ENCODE results near the gene GRAMD4.

GRAMD4 gene

DNA sequence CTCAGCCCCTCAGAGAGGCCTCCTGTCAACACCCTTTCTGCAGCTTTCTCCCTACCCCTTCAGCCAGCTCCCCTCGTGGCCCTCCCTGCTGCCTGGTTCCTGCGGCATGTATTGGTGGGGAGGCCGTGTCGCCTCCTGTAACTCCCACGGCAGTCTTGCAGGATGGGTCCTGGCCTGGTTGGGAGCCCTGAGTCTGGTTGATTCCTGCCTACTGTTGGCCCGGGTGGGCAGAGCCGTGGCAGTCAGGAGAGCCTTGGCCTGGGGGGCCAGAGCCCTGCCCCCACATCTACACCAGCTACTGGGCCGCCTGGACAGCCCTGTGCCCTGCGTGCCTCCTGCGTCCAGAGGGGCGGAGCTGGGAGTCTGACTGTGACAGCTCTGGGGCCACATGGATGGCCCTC, 30.3 kb upstream of the GRAMD4 start:
- TF ChIP-seq, protein P1, sequence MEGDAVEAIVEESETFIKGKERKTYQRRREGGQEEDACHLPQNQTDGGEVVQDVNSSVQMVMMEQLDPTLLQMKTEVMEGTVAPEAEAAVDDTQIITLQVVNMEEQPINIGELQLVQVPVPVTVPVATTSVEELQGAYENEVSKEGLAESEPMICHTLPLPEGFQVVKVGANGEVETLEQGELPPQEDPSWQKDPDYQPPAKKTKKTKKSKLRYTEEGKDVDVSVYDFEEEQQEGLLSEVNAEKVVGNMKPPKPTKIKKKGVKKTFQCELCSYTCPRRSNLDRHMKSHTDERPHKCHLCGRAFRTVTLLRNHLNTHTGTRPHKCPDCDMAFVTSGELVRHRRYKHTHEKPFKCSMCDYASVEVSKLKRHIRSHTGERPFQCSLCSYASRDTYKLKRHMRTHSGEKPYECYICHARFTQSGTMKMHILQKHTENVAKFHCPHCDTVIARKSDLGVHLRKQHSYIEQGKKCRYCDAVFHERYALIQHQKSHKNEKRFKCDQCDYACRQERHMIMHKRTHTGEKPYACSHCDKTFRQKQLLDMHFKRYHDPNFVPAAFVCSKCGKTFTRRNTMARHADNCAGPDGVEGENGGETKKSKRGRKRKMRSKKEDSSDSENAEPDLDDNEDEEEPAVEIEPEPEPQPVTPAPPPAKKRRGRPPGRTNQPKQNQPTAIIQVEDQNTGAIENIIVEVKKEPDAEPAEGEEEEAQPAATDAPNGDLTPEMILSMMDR (conservative IDR thresholded peaks at IDR 0.05; ENCODE audit: low read length), result no peak

DNA sequence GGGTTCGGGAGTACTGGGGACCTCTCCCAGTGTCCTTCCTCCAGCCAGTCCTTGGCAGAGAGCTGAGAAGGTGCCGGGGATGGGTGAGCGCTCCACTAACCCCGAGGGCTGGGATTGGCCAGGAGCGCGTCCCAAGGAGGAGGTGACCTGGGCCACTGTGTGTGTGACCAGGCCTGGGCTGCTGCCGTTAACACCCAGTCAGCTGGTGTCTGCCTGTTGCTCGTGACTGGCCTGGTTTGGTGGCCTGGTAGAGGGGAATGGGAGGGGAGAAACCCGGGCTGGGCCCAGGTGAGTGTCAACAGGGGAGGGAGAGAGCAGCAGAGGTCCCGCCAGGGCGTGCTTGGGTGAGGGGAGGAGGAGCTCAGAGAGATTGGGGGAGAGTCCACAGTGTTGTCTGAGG, 29.9 kb upstream of the GRAMD4 start:
- TF ChIP-seq, protein P1 (conservative IDR thresholded peaks at IDR 0.05; ENCODE audit: low read length), result no peak
- DNase-seq (ENCODE audit: low read depth), result no peak
- no peak overlapping the region for H3K4me3 ChIP-seq (ENCODE audit: low read length)

More for the DNA sequence above, 30.3 kb upstream of the GRAMD4 start:
- no peak overlapping the region for H3K4me3 ChIP-seq (ENCODE audit: low read length)
- DNase-seq (ENCODE audit: low read depth), result no peak

DNA sequence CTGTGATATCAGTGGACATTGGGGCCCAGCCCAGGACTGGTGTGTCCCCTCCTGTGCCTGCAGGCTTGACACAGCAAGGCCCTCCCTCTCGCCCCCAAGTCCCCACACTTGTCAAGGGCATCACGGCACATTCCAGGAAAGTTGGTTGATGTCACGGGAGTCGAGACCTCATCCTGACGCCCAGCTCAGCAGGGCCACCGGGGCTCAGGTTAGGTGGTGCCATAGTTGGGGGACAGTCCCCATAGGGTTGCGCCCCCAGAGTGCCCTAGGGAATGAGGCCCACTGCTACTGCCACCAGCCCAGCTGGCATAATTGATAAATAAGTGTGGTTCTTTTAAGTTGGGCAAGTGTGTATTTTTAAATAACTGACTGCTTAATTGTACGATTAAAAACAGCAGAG, 28.3 kb upstream of the GRAMD4 start:
- H3K4me3 ChIP-seq (ENCODE audit: low read length), result peak overlapping the region; percentile 44
- TF ChIP-seq, protein P1 (conservative IDR thresholded peaks at IDR 0.05; ENCODE audit: low read length), result no peak
- DNase-seq (ENCODE audit: low read depth), result no peak

DNA sequence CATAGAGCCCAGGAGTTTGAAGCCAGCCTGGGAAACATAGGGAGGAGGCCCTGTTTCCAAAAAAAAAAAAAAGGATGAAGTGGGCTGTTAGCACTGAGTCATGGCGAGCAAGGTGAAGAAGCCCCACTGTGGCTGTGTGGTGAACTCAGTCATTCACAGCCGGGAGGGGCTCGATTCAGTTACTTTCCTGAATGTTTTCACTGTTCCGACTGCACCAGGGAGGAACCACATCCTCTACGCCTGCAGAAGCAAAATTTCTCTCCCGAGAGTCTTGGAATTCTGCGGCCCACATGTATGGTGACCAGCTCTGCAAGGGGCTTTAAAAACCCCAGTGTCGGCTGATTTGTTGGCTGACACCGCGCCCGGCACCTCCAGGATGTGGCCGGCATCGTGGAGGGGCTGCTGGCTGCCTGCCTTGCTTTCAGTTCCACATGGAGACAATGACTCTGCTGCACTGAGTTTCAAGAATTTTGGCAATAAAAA, 27.8 kb upstream of the GRAMD4 start:
- H3K4me3 ChIP-seq (ENCODE audit: low read length), result peak overlapping the region; percentile 44
- peak; percentile 72 for DNase-seq (ENCODE audit: low read depth)
- TF ChIP-seq, protein P1 (conservative IDR thresholded peaks at IDR 0.05; ENCODE audit: low read length), result no peak; the same call in 1 of the 2 replicates

DNA sequence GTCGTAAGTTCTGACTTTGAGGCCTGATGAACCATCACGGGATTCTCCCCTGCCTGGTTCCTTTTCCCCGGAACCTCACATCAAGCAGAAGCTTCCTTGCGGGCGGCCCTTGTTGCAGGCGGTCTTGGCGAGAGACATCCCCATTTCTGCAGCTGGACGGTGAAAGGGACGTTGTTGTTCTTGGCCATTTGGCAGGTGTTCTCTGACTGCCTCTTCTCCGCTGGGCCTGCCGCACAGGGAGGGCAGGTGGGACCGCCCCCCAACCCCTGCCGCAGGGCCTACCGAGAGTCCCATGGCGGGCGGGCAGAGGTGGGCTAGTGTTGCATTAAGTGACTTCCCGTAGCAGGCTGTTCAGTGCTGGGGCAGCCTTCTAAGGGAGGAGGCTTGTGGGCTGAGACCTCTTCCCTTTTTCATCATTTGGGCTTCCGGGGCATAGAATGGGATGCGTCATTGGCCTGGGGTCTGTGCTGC, 26.9 kb upstream of the GRAMD4 start:
- no peak for DNase-seq (ENCODE audit: low read depth)
- TF ChIP-seq, protein P1 (conservative IDR thresholded peaks at IDR 0.05; ENCODE audit: low read length), result no peak
- H3K4me3 ChIP-seq (ENCODE audit: low read length), result no peak overlapping the region

DNA sequence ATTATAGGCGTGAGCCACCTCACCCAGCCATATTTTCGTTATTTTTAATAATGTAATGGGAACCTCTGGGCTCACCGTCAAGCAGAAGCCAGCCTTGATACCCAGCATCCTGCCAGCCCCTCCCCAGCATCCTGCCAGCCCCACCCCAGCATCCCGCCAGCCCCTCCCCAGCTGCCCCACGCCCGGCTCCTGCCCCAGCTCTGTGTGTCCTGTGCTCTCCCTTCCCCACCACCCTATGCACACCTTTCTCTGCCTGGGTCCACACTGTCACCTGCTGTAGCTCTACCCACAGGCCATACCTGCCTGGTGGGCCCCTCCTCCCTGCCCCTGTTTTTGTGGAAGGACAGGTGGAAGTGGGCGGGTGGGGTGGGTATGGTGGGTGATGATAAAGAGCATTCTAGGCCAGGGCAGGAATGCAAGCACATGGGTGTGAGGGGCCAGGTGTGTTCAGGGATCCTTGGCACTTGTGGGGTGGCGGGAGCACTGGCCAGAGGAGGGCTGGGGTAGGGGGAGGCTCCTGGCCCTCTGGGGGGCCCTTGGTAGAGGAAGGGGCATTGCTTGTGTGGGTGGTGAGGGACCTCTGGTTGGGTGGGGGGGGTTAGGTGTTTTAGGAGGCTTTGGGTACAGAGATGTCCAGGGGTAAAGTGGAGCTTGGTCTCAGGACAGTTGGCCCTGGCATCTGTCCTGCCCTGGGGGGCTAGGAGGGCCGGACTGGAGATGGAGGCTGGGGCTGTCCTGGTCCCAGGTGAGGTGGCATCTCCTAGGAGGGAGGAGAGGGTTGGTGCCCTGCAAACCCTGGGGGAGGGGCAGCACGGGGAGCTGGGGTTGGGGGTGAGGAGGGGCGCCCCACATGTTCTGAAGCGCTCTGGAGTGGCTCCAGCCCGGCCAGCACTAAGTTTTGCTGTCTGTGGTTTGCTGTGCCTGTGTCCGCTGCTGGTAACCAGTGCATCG, 25.9 kb upstream of the GRAMD4 start:
- TF ChIP-seq, protein P1 (conservative IDR thresholded peaks at IDR 0.05; ENCODE audit: low read length), result no peak
- no peak for DNase-seq (ENCODE audit: low read depth)
- no peak overlapping the region for H3K4me3 ChIP-seq (ENCODE audit: low read length)

DNA sequence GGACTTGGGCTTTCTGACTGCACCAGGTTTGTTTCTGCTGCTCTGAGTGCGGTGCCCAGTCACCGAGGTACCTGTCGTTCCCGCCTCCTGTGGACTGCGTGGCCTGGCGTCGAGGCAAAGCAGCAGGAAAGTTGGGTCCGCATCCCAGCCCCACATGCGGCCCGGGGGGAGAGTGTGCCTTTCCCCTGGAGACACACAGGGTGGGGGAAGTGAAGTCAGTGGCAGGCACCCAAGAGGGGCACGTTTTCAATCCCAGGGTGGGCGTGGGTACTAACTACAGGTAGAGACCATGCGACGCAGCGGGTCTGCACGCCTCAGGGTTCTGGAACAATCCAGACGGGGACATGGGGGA, 25.3 kb upstream of the GRAMD4 start:
- H3K4me3 ChIP-seq (ENCODE audit: low read length), result no peak overlapping the region
- TF ChIP-seq, protein P1 (conservative IDR thresholded peaks at IDR 0.05; ENCODE audit: low read length), result no peak
- no peak for DNase-seq (ENCODE audit: low read depth)
